K562 (cell line): Measurements from ENCODE around the gene MTARC2. TPM values are rescaled to one million over a fixed set of nuclear protein-coding genes. Genes with fewer than 3 reads are reported as not detected.

Source experiments
- CBX3 ChIP-seq, 2 experiments: IDR thresholded peaks; 1 replicate in 1 of 2; 2 replicates in 1 of 2; pipeline ENCODE4 v1.6.1; 2012; ENCODE audit warnings: inconsistent platforms in 2 of 2, low read length in 2 of 2, borderline replicate concordance in 1 of 2, control low read depth in 1 of 2
- HNRNPL ChIP-seq: fragments of 200-400 bp; formaldehyde crosslinking; IDR thresholded peaks from 2 replicates; pipeline ENCODE4 v1.6.1; 2017; ENCODE audit warnings: low read depth, mild to moderate bottlenecking, low read length
- JUND ChIP-seq, 2 experiments: IDR thresholded peaks; 2 replicates in 1 of 2; 3 replicates in 1 of 2; pipeline ENCODE4 v1.6.1; 2011; ENCODE audit warnings: borderline replicate concordance in 2 of 2, low read depth in 2 of 2, low read length in 2 of 2, improper control_type of control experiment in 1 of 2, missing biosample characterization in 1 of 2, missing genetic modification characterization in 1 of 2, missing genetic modification reagents in 1 of 2
- NFIC ChIP-seq: fragments of 450-650 bp; IDR thresholded peaks from 2 replicates; pipeline ENCODE4 v1.6.1; 2017; ENCODE audit warnings: mild to moderate bottlenecking, inconsistent platforms
- TAF9B ChIP-seq: fragments of 450-650 bp; IDR thresholded peaks from 2 replicates; pipeline ENCODE4 v1.6.1; 2018; ENCODE audit warnings: mild to moderate bottlenecking; ENCODE audit not compliant: partially characterized antibody
- polyA plus RNA-seq, 8 experiments: library from polyadenylated mRNA; depleted of rRNA in 4 of 8; stranded (reverse) in 5 of 8; unstranded in 3 of 8; fragments of >200 nt; fragmentation: Nextera tagmentation in 2 of 8; fragmentation: Illumina TruSeq in 1 of 8; extraction: Ambion mirVana in 2 of 8; extraction: Trizol in 1 of 8; gene quantifications; 2 replicates each; pipeline versions ENCODE4 v1.2.1 to v1.2.3, GENCODE V29; 2011 to 2014; ENCODE audit warnings: inconsistent platforms in 1 of 8, missing spikeins in 1 of 8
- total RNA-seq, 7 experiments: library from RNA; depleted of rRNA in 6 of 7; stranded (reverse); fragments of >200 nt in 6 of 7; fragmentation: Illumina TruSeq in 2 of 7; extraction: Trizol in 2 of 7; gene quantifications; 2 replicates each; pipeline versions ENCODE4 v1.2.1 to v1.2.3, GENCODE V29; 2011 to 2021; ENCODE audit warnings: low replicate concordance in 1 of 7
- TF ChIP-seq, protein P1 (sequence below): fragments of 450-650 bp; IDR thresholded peaks from 2 replicates; pipeline ENCODE4 v1.6.1; 2016; ENCODE audit warnings: low read depth

MTARC2 gene
- total and polyA plus RNA-seq, 9 of the 15 experiments (the other 6 are each of a cell fraction or from before 2014, with no cell fraction given) = 0.03 to 0.35 TPM; not detected in 7

DNA sequence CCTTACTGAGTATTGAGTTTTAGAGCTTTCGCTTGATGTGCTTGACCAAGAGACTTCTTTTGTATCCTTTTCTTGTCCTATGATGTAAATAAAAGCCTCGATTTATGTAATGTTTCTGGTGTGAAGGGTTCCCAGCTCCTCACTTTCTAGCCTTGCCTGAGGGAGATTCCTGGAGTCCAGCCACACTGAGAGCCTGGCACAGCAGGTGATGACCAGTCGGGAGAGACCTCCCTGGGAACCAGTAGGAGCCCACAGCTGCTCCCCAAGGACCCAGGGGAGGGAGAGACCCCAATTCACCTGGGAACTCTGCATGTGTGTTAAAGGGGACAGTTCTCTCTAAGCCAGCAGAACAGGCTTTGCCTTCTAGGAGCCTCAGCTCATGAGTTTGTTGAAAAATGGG, 49.1 kb upstream of the MTARC2 start (continued):
- TF ChIP-seq, protein P1, sequence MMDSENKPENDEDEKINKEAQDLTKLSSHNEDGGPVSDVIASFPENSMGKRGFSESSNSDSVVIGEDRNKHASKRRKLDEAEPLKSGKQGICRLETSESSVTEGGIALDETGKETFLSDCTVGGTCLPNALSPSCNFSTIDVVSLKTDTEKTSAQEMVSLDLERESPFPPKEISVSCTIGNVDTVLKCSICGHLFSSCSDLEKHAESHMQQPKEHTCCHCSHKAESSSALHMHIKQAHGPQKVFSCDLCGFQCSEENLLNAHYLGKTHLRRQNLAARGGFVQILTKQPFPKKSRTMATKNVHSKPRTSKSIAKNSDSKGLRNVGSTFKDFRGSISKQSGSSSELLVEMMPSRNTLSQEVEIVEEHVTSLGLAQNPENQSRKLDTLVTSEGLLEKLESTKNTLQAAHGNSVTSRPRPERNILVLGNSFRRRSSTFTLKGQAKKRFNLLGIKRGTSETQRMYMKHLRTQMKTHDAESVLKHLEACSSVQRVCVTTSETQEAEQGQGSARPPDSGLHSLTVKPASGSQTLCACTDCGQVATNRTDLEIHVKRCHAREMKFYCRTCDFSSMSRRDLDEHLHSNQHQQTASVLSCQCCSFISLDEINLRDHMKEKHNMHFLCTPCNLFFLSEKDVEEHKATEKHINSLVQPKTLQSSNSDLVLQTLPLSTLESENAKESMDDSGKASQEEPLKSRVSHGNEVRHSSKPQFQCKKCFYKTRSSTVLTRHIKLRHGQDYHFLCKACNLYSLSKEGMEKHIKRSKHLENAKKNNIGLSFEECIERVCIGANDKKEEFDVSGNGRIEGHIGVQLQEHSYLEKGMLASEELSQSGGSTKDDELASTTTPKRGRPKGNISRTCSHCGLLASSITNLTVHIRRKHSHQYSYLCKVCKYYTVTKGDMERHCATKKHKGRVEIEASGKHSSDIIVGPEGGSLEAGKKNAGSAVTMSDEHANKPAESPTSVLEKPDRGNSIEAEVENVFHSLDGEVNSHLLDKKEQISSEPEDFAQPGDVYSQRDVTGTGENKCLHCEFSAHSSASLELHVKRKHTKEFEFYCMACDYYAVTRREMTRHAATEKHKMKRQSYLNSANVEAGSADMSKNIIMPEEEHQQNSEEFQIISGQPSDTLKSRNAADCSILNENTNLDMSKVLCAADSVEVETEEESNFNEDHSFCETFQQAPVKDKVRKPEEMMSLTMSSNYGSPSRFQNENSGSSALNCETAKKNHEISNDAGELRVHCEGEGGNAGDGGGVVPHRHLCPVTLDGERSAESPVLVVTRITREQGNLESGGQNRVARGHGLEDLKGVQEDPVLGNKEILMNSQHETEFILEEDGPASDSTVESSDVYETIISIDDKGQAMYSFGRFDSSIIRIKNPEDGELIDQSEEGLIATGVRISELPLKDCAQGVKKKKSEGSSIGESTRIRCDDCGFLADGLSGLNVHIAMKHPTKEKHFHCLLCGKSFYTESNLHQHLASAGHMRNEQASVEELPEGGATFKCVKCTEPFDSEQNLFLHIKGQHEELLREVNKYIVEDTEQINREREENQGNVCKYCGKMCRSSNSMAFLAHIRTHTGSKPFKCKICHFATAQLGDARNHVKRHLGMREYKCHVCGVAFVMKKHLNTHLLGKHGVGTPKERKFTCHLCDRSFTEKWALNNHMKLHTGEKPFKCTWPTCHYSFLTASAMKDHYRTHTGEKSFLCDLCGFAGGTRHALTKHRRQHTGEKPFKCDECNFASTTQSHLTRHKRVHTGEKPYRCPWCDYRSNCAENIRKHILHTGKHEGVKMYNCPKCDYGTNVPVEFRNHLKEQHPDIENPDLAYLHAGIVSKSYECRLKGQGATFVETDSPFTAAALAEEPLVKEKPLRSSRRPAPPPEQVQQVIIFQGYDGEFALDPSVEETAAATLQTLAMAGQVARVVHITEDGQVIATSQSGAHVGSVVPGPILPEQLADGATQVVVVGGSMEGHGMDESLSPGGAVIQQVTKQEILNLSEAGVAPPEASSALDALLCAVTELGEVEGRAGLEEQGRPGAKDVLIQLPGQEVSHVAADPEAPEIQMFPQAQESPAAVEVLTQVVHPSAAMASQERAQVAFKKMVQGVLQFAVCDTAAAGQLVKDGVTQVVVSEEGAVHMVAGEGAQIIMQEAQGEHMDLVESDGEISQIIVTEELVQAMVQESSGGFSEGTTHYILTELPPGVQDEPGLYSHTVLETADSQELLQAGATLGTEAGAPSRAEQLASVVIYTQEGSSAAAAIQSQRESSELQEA = no peak
- no peak for TF ChIP-seq CBX3 (IDR thresholded peaks at IDR 0.05; ENCODE audit: borderline replicate concordance in 1 of 2, low read length in 2 of 2)
- no peak for TF ChIP-seq TAF9B
- TF ChIP-seq JUND (IDR thresholded peaks at IDR 0.05; ENCODE audit: borderline replicate concordance, low read depth, low read length) = no peak
- no peak for TF ChIP-seq JUND (tag; IDR thresholded peaks at IDR 0.05; ENCODE audit: borderline replicate concordance, low read depth, low read length)
- no peak for TF ChIP-seq HNRNPL
- no peak for TF ChIP-seq NFIC
